ENCODE results near the gene SPATA21.

GRCh38 chr1:16356867-16357266 lies 80.4 kb downstream of the SPATA21 start:
- TF ChIP-seq CTCF (IDR thresholded peaks at IDR 0.05) (no peak), POLR2A (IDR thresholded peaks at IDR 0.05) (no peak)
